Measurements from ENCODE around the gene UBXN10.

The UBXN10 gene

GRCh38 chr1:20151906-20152598 lies 33.8 kb upstream of the UBXN10 start:
- DNase-seq (ENCODE audit: low read depth), result peak; percentile 63

DNA sequence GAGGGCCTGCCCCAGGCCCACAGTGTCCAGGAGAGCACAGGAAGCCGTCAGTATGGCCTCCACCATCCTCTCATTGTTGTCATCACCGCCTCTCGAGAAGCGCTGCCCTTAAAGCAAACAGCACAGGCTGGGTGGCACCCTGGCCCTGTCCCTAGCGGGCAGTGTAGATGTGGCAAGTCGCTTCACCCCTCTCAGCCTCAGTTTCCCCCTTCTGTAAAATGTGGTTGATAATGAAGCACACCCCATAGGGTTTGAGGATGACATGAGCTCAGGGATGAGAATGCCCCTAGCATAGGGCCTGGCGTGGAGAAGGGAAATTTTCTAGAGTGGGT lies 33.3 kb upstream of the UBXN10 start:
- no peak for DNase-seq (ENCODE audit: low read depth)

GRCh38 chr1:20153000-20153418 lies 32.9 kb upstream of the UBXN10 start:
- DNase-seq (ENCODE audit: low read depth), result no peak

DNA sequence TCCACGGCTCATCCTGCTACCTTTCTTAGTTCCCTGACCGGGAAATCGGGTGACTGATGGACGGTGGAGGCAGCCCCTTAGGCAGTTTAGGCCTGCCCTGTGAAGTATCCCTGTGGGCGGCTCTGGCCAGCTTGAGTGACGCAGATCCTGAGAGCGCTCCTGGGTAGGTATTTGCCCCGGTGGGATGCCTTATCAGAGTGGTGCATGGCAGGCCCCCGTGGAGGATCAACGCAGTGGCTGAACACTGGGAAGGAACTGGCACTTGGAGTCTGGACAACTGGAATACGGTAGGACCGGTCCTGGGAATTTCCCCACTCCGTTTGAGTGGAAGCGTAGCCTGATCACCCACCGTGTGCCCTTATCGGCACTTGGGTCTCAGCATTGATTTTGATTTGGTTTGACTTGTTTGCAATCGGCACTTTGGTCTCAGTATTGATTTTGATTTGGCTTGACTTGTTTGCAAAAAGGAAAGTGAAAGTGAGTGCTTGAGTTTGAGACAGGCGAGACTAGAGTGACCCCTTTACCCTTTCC lies 31.5 kb upstream of the UBXN10 start:
- no peak for DNase-seq (ENCODE audit: low read depth)

- no peak for DNase-seq (ENCODE audit: low read depth)
These were observed 27.4 kb upstream of the UBXN10 start for GRCh38 chr1:20158358-20159070.

DNA sequence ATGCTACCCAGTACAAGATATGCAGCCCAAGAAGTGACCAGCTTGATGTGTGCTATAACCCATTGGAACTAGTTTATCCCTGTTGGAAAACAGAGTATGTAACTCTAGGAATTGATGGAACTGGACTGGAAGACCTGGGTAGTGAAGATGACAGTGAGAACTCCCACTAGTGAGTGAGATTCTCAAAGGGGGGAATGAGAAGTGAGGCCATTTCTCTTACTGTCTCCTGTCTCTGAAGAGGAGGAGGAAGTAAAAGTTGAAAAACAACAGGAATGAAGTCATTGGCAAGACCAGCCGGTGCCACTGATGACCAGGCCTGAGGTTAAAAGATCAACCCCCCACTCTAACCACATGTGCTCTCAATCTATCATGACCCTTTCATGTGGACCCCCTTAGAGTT lies 25.9 kb upstream of the UBXN10 start:
- DNase-seq (ENCODE audit: low read depth), result no peak

- DNase-seq (ENCODE audit: low read depth), result no peak
These were observed 21.1 kb upstream of the UBXN10 start for GRCh38 chr1:20164694-20165202.

DNA sequence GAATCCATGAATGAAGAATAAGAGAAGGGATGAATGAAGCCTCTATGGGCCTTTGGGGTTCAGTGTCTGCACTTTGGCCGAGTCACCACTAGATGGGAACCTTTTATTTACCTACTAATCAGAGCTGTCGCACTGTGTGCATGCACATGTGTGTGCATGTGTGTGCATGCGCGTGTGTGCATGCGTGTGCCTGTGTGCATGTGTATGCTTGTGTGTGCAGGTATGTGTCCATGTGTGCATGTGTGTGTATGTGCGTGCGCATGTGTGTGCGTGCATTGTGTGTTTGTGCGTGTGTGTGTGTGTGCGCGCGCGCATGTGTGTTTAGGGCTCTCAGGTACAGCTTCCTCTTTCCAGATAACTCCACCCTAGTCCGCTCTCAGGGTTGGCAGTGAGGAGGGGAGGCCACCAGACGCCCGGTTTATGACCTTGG lies 20.4 kb upstream of the UBXN10 start:
- DNase-seq (ENCODE audit: low read depth), result no peak

- DNase-seq (ENCODE audit: low read depth), result no peak
These were observed 19.8 kb upstream of the UBXN10 start for GRCh38 chr1:20166051-20166450.

DNA sequence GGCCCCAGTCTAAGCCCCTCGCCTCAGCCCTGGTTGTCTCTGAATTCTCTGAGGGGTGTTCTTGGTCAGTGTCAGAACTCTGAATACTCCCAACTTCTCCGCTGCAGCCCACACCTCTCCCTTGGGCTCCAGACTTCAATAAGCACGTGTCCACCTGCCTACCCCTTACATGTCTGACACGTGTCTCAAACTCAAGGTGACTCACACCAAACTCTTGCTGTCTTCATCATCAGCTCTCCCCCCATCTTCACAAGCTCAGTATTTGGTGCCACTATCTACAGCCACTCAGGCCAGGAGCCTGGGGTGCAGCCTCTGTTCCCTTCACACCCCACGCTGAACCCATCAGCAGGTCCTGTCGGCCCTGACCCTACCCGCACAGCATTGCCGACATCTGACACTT lies 18.8 kb upstream of the UBXN10 start:
- no peak for DNase-seq (ENCODE audit: low read depth)

- DNase-seq (ENCODE audit: low read depth), result no peak
These were observed 17.1 kb upstream of the UBXN10 start for GRCh38 chr1:20168564-20169491.

GRCh38 chr1:20169932-20170331 lies 16.0 kb upstream of the UBXN10 start:
- DNase-seq (ENCODE audit: low read depth), result no peak

DNA sequence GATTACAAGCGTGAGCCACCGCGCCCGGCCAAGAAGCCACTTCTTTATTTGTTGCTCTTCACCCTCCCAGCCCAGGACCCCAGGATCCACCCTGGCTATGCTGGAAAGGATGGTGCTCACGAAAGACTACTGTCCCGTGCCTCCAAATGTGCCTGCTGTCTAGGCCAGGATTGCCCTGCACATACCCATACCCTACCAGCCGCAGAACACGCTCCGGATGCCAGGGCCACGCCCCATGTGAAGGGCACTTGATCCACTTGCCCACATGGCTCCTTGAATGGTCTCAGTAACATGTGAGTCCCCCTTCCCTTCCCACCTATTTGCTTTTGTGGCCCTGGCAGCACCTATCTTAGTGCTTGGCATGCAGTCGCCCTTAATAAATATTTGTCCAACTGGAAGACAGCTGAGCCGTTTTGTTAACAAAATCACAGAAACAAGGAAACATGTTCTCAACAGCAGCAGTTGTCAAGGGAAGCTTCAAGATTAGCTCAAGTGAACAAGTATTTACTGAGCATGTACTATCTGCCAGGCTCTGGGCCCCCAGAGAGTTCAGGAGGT lies 13.8 kb upstream of the UBXN10 start:
- DNase-seq (ENCODE audit: low read depth), result no peak

DNA sequence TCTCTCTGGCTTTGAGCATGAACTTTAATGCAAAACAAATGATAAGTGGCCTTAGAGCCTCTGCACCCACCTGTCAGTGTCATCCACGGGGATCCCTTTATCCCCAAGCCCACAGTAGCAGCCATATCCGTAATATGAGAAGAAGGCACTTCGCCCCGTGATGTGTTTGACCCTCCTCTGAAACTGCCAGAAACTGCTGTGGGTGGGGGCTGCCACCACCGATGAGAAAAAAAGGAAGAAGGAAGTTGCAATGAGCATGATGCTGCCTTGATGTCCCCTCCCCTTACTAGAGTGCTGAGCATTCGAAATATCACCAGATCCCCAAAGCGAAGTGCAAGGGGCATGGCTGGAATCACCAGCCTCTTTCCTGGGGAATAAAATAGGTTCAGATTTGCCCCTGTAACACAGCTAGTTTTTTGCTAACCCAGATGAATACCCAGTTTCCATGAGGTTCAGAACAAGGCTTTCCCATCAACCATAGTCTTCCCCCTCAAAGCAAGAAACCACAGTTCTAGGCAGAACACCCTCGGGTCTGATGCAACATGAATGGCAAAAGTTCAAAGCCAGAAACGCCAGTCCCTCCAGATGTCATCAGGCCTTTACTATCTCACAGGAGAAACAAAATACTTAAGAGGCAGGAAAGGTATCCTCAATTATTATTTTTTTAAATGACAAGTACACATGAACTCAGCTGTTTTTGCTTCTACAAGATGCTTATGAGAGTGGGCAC lies 10.8 kb upstream of the UBXN10 start:
- DNase-seq (ENCODE audit: low read depth), result no peak

GRCh38 chr1:20178634-20179370 lies 7.1 kb upstream of the UBXN10 start:
- DNase-seq (ENCODE audit: low read depth), result no peak

GRCh38 chr1:20179371-20180128 lies 6.3 kb upstream of the UBXN10 start:
- no peak for DNase-seq (ENCODE audit: low read depth)

GRCh38 chr1:20180129-20180843 lies 5.6 kb upstream of the UBXN10 start:
- no peak for DNase-seq (ENCODE audit: low read depth)

DNA sequence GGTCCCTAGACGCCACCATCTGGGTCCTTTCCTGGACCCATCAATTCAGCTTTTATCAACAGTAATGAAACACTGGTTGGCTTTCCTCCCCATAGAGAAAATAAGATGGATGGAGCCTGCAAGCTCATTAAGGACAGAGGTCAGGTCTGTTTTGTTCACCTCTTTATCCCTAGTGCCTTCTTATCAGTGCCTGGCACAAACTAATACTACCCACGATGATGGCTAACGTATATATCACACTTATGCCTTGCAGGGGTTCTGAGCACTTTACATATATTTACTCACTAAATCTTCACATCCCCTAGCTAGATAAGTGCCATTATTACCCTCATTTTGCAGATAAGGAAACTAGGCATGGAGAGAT lies 5.1 kb upstream of the UBXN10 start:
- no peak for DNase-seq (ENCODE audit: low read depth)

- DNase-seq (ENCODE audit: low read depth), result no peak
These were observed 3.5 kb upstream of the UBXN10 start for GRCh38 chr1:20182415-20182814.
